ENCODE data around the gene FBLIM1. TPM values are rescaled to one million over a fixed set of nuclear protein-coding genes. Genes with fewer than 3 reads are reported as not detected.

The FBLIM1 gene
- total RNA-seq, 2 experiments from 2014 or later: 0.09 TPM; not detected in 1

GRCh38 chr1:15723631-15724246 lies 34.9 kb upstream of the FBLIM1 start:
- CTCF ChIA-PET: interaction anchor here (0.6 kb wide), 1 partner anchor 13 kb away, joined by 3 read pairs; no protein-coding TSS in a partner anchor
- DNase-seq: no peak
- peaks cover 16% of the 10 kb centered on the region for H3K36me3 Mint-ChIP-seq (ENCODE audit: low read depth)
- H3K4me3 Mint-ChIP-seq: no peak overlapping the region
- H3K4me1 Mint-ChIP-seq: no peaks in the 10 kb centered on the region
- H3K27me3 Mint-ChIP-seq: no peaks in the 10 kb centered on the region
- ATAC-seq: no peak
- intact Hi-C loops (cut with DNase I, micrococcal nuclease): no loop called here
- H3K27ac Mint-ChIP-seq: no peak overlapping the region
- H3K9me3 Mint-ChIP-seq (ENCODE audit: low read depth): no peaks in the 10 kb centered on the region
- POLR2A ChIA-PET: interaction anchor here (0.7 kb wide), 1 partner anchor 802 kb away, joined by 3 read pairs; no protein-coding TSS in a partner anchor

- Mint-ChIP-seq H3K9me3 (ENCODE audit: low read depth) (no peaks in the 10 kb centered on the region), H3K27me3 (no peaks in the 10 kb centered on the region), H3K36me3 (ENCODE audit: low read depth) (peaks cover 12% of the 10 kb centered on the region), H3K4me3 (no peak overlapping the region), H3K4me1 (no peaks in the 10 kb centered on the region), H3K27ac (no peak overlapping the region)
- ATAC-seq: no peak
- no peak for DNase-seq
- intact Hi-C loops (cut with DNase I, micrococcal nuclease): no loop called here
- ChIA-PET CTCF (no interaction called here), POLR2A (no interaction called here)
Measured at GRCh38 chr1:15724949-15725880, 33.4 kb upstream of the FBLIM1 start.

GRCh38 chr1:15726508-15726907 lies 32.1 kb upstream of the FBLIM1 start:
- peaks cover 12% of the 10 kb centered on the region for H3K36me3 Mint-ChIP-seq (ENCODE audit: low read depth)
- H3K4me3 Mint-ChIP-seq: no peak overlapping the region
- ChIA-PET POLR2A (no interaction called here), CTCF (no interaction called here)
- no peaks in the 10 kb centered on the region for H3K4me1 Mint-ChIP-seq
- DNase-seq (no peak), ATAC-seq (no peak)
- H3K9me3 Mint-ChIP-seq (ENCODE audit: low read depth): no peaks in the 10 kb centered on the region
- H3K27me3 Mint-ChIP-seq: no peaks in the 10 kb centered on the region
- intact Hi-C loops (cut with DNase I, micrococcal nuclease): no loop called here
- H3K27ac Mint-ChIP-seq: no peak overlapping the region

- ChIA-PET CTCF (no interaction called here), POLR2A (no interaction called here)
- no peak overlapping the region for H3K4me3 Mint-ChIP-seq
- ATAC-seq (no peak), DNase-seq (no peak)
- intact Hi-C loops (cut with DNase I, micrococcal nuclease): no loop called here
- no peaks in the 10 kb centered on the region for H3K27me3 Mint-ChIP-seq
- no peak overlapping the region for H3K27ac Mint-ChIP-seq
- H3K36me3 Mint-ChIP-seq (ENCODE audit: low read depth): peaks cover 12% of the 10 kb centered on the region
- no peaks in the 10 kb centered on the region for H3K4me1 Mint-ChIP-seq
- H3K9me3 Mint-ChIP-seq (ENCODE audit: low read depth): no peaks in the 10 kb centered on the region
Measured at GRCh38 chr1:15727021-15727420, 31.6 kb upstream of the FBLIM1 start.

- H3K27ac Mint-ChIP-seq: no peak overlapping the region
- H3K4me1 Mint-ChIP-seq: no peaks in the 10 kb centered on the region
- intact Hi-C loops (cut with DNase I, micrococcal nuclease): no loop called here
- H3K27me3 Mint-ChIP-seq: no peaks in the 10 kb centered on the region
- POLR2A ChIA-PET: no interaction called here
- CTCF ChIA-PET: no interaction called here
- DNase-seq (no peak), ATAC-seq (no peak)
- peaks cover 12% of the 10 kb centered on the region for H3K36me3 Mint-ChIP-seq (ENCODE audit: low read depth)
- no peaks in the 10 kb centered on the region for H3K9me3 Mint-ChIP-seq (ENCODE audit: low read depth)
- no peak overlapping the region for H3K4me3 Mint-ChIP-seq
Measured at GRCh38 chr1:15727424-15727823, 31.2 kb upstream of the FBLIM1 start.

- H3K4me1 Mint-ChIP-seq: no peaks in the 10 kb centered on the region
- no peak for ATAC-seq
- CTCF ChIA-PET: no interaction called here
- no peaks in the 10 kb centered on the region for H3K9me3 Mint-ChIP-seq (ENCODE audit: low read depth)
- intact Hi-C loops (cut with DNase I, micrococcal nuclease): no loop called here
- POLR2A ChIA-PET: no interaction called here
- peaks cover 8% of the 10 kb centered on the region for H3K36me3 Mint-ChIP-seq (ENCODE audit: low read depth)
- no peak overlapping the region for H3K27ac Mint-ChIP-seq
- no peak for DNase-seq
- H3K4me3 Mint-ChIP-seq: no peak overlapping the region
- H3K27me3 Mint-ChIP-seq: no peaks in the 10 kb centered on the region
Measured at GRCh38 chr1:15727866-15728534, 30.6 kb upstream of the FBLIM1 start.

- Mint-ChIP-seq H3K27me3 (no peaks in the 10 kb centered on the region), H3K36me3 (ENCODE audit: low read depth) (peaks cover 8% of the 10 kb centered on the region)
- CTCF ChIA-PET: no interaction called here
Measured at GRCh38 chr1:15728937-15729657, 29.5 kb upstream of the FBLIM1 start.

GRCh38 chr1:15730423-15730822 lies 28.2 kb upstream of the FBLIM1 start:
- Mint-ChIP-seq H3K4me3 (no peak overlapping the region), H3K36me3 (ENCODE audit: low read depth) (peaks cover 6% of the 10 kb centered on the region), H3K27me3 (no peaks in the 10 kb centered on the region), H3K9me3 (ENCODE audit: low read depth) (no peaks in the 10 kb centered on the region), H3K4me1 (no peaks in the 10 kb centered on the region), H3K27ac (no peak overlapping the region)
- ChIA-PET CTCF (no interaction called here), POLR2A (no interaction called here)
- no peak for DNase-seq
- intact Hi-C loops (cut with DNase I, micrococcal nuclease): no loop called here
- ATAC-seq: no peak

More at GRCh38 chr1:15728937-15729657, 29.5 kb upstream of the FBLIM1 start:
- no peak overlapping the region for H3K27ac Mint-ChIP-seq
- no peaks in the 10 kb centered on the region for H3K4me1 Mint-ChIP-seq
- intact Hi-C loops (cut with DNase I, micrococcal nuclease): no loop called here
- H3K9me3 Mint-ChIP-seq (ENCODE audit: low read depth): no peaks in the 10 kb centered on the region
- H3K4me3 Mint-ChIP-seq: no peak overlapping the region
- ATAC-seq: no peak
- no peak for DNase-seq
- POLR2A ChIA-PET: no interaction called here

GRCh38 chr1:15730936-15731335 lies 27.7 kb upstream of the FBLIM1 start:
- POLR2A ChIA-PET: no interaction called here
- no peak overlapping the region for H3K27ac Mint-ChIP-seq
- no peaks in the 10 kb centered on the region for H3K4me1 Mint-ChIP-seq
- ATAC-seq (no peak), DNase-seq (no peak)
- H3K27me3 Mint-ChIP-seq: no peaks in the 10 kb centered on the region
- intact Hi-C loops (cut with DNase I, micrococcal nuclease): no loop called here
- H3K9me3 Mint-ChIP-seq (ENCODE audit: low read depth): no peaks in the 10 kb centered on the region
- CTCF ChIA-PET: no interaction called here
- peaks cover 6% of the 10 kb centered on the region for H3K36me3 Mint-ChIP-seq (ENCODE audit: low read depth)
- no peak overlapping the region for H3K4me3 Mint-ChIP-seq

GRCh38 chr1:15731735-15732685 lies 26.6 kb upstream of the FBLIM1 start:
- Mint-ChIP-seq H3K9me3 (ENCODE audit: low read depth) (no peaks in the 10 kb centered on the region), H3K27ac (no peak overlapping the region), H3K36me3 (ENCODE audit: low read depth) (peaks cover 6% of the 10 kb centered on the region), H3K4me1 (no peaks in the 10 kb centered on the region), H3K4me3 (no peak overlapping the region), H3K27me3 (no peaks in the 10 kb centered on the region)
- CTCF ChIA-PET: no interaction called here
- DNase-seq (no peak), ATAC-seq (no peak)
- intact Hi-C loops (cut with DNase I, micrococcal nuclease): no loop called here
- POLR2A ChIA-PET: no interaction called here

GRCh38 chr1:15732686-15733081 lies 25.9 kb upstream of the FBLIM1 start:
- DNase-seq: no peak
- Mint-ChIP-seq H3K4me1 (no peaks in the 10 kb centered on the region), H3K36me3 (ENCODE audit: low read depth) (peaks cover 2% of the 10 kb centered on the region), H3K4me3 (no peak overlapping the region), H3K27ac (no peak overlapping the region), H3K27me3 (no peaks in the 10 kb centered on the region), H3K9me3 (ENCODE audit: low read depth) (no peaks in the 10 kb centered on the region)
- intact Hi-C loops (cut with DNase I, micrococcal nuclease): no loop called here
- no peak for ATAC-seq
- ChIA-PET POLR2A (no interaction called here), CTCF (no interaction called here)
